GM10847 (cell line): ENCODE results near the gene PSMB7.

ENCODE experiments used
- POLR2A ChIP-seq: IDR thresholded peaks from 2 replicates; pipeline ENCODE4 v1.6.1; 2011; ENCODE audit not compliant: insufficient read length; ENCODE audit errors: extremely low read depth

PSMB7 gene

DNA sequence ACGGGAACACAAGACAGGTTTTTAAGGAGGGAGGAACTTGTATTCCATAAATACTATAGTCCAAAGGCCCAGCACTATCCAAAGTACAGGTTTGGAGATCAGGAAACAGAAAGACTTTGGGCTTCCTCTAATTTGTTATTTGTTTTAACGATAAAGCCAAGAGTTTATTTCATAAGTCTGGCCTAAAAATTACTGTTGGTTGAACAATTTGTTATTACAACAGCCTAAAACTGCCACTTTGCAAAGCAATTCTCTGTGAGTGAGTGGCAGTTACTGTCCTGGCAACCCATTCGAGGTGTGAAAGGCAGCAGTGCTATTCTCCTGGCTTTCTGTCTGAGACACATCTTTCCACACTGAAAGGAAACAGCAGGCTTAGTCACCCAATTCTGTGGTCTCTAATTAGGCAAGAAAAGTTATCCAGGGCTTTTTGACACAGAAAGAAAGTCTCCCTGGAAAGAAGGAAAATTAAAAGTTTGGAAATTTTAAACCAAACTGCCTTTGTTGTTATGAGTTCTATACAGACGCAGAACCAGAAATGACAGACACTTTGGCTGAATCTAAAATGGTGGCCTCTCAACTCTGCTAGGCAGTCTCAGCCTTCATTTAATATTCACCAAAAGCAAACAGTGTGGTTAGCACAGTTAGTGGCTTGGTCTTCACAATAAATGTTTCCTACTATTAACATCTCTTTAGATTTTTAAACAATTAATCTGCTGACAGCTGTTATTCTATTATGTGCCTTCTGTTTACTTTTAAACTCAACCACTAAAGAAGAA lies 33.9 kb downstream of the PSMB7 start:
- TF ChIP-seq POLR2A = no peak

DNA sequence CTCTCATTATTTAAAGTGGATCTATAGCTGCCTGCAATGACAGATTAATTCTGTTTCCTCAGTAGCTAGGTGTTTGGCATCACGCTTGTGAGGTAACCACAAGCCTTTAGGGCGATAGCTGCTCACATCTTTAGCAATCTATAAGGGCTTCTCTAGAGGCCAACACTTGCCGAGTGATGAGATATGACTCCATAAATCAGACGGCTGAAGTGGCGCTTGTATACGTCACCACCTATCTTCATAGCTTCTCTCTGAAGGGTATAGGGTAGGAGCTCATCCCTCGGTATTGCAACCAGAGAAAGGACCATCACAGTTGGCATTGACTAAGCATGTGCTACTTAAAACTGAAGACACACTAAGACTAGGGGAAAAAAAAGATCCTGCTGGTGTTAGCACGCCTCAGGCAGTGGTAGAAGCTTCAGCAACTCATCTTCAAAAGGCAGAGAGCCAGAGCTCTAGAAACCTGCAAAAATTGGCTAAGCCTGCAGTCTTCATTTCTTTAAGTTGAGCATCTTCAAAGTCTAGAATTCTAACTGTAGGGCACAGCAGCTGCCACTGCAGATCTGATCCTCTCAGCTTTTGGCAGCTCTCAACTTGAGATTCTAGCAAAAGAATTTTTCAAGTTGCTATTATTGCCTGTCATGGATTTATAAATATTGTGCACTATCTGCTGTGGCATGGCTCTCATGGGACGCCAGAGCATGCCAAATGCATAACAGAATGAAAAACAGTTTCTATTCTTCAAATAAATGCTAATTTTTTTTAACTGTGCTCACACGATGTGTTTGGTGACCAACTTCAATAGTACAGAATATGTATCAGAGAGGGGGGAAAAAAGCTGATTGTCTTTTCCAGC lies 37.5 kb downstream of the PSMB7 start:
- TF ChIP-seq POLR2A = no peak

DNA sequence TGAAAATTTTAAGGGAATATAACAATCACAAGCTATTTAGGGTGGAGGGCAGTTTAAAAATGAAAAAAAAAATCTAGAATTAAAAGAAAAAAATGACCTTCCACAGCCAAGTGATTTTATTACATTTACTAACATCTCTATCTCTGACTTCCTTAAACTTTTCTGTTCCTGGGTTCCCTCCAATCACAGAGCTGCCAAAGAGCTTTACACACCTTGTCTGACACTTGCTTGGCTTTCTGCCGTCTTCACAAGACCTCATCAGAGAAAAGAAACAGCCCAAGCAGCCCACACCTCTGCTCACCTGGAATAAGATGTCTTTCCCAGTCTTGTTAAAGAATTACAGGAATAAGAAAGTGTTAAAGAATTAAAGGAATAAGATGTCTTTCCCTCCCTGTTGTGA lies 38.9 kb downstream of the PSMB7 start:
- TF ChIP-seq POLR2A = no peak

DNA sequence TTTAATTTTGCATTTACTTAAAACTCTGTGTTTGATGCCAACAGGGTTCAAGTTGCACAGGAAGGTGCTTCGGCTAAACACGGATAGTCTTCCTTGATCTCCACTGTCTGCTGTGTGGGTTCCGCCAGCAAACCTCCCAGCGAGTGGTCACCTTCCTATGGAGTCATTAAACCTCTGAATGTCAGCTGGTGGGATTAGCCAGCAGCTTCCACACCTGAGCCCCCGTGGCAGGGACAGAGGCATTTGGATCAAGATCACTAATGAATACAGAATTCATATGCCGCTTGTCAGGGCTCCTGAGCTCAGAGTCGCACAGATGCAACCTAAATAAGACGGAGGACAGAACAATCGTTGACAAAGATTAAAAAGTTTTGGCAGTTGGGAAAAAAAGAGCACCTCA lies 39.5 kb downstream of the PSMB7 start:
- TF ChIP-seq POLR2A = no peak

DNA sequence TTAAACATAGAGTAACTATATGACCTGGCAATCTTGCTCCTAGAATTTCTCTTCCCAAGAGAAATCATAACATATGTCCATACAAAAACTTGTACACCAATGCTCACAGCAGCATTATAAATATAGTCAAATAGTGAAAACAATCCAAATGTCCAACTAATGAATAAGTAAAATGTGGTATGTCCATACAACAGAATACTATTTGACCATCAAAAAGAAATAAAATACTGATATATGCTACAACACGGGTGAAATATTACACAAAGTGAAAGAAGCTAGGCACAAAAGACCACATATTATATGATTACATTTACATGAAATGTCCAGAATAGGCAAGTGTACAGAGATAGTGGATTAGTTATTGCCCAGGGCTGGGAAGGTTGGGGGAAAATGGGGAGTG lies 41.4 kb downstream of the PSMB7 start:
- no peak for TF ChIP-seq POLR2A

DNA sequence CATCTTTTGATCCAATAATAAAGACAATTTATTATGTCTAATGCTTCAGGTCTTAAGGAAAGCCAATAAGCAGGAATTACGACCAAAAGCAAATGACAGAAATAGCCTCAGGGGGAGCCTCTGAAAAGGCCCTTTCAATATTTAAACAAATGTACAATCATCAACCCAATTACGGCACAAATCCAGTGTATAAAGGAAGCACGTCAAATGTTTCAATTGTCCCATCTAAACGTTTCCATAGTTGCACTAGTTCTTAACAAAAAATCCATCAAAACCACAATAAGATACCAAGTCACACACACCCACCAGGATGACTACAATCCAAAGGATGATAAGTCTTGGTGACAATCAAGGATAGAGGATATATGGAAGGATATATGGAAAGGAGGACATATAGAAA lies 41.9 kb downstream of the PSMB7 start:
- no peak for TF ChIP-seq POLR2A

DNA sequence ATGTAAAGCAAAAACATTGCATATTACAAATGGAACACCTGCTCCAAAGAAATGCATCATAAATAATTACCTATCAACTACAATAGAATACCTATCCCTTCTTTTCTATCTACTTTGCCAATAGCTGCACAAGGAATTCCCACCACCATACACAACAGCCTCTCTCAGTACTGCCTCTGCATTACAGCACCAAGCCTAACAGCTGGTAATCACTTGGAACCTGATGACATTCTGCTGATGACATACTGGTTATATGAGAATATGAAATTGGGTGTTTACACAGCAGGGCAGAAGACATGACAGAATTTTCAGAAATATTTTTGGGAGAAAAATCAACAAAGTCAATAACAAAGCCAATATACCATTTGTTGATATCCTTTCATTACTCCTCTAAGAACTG lies 43.2 kb downstream of the PSMB7 start:
- no peak for TF ChIP-seq POLR2A

GRCh38 chr9:124370896-124371582 lies 44.2 kb downstream of the PSMB7 start:
- no peak for TF ChIP-seq POLR2A

- TF ChIP-seq POLR2A = no peak
Observed at GRCh38 chr9:124369231-124369797, 45.9 kb downstream of the PSMB7 start.

- TF ChIP-seq POLR2A = no peak
Observed at GRCh38 chr9:124368692-124369091, 46.5 kb downstream of the PSMB7 start.

- no peak for TF ChIP-seq POLR2A
Observed at GRCh38 chr9:124366476-124367220, 48.6 kb downstream of the PSMB7 start.

DNA sequence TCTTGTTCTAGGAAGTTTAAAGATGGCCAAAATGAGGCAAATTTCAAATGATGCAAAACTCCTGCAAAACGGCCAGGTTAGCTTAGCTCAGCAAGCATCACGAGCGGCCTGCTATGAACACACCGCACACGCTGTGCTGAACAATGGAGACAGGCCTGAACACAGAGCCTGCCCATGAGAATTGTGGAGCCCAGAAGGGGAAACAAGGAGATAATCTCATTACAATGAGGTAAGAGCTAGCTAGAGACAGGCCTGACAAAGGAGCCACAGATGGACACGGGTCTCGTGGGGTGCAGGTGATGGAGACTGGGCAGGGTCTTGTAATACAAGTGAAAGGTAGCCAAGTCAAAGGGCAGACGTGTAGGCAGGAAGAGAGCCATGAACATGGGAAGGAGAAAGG lies 50.2 kb downstream of the PSMB7 start:
- no peak for TF ChIP-seq POLR2A

GRCh38 chr9:124364141-124364540 lies 51.1 kb downstream of the PSMB7 start:
- no peak for TF ChIP-seq POLR2A

DNA sequence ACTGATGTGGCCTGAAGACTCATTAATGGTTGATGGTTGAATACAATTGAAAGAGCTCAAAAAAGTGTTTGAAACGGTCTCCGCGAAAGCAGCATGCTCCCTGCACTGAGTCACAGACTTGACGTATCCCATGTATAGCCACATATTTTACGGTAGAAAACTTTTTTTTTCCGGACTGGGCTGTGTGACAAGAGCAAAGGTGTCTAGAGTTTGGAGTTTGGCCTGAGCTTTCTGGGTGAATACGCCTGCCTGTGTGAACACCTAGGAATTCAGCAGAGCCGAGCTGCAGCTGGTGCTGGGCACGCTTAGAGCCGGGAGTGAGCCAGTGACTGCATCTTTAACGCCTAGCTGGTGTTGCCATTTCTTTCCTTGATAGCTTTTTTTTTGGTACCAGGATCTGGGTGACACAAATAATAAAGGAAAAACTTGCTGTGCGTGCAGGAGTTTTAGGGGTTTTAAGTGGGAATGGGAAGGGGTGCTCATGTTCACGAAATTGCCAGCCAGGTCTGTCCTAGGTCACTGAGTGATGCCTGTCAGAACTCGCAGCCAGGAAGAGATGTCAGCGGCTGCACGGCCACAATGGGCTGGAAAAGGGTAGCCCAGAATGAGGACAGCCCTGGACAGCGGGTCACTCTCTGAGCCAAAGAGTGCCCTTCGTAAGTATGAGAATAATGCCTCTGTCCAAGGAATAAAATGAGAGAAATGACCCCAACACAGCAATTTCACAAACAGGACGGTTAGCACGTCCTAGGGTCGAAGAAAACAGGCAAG lies 51.7 kb downstream of the PSMB7 start:
- no peak for TF ChIP-seq POLR2A
